Right lobe of liver (tissue), 6 donors: ENCODE data around the gene PGAM5. TPM values are rescaled to one million over a fixed set of nuclear protein-coding genes. Genes with fewer than 3 reads are reported as not detected.
A peak's percentile ranks its signal among the peaks of the same experiment; 100 is the strongest.

Experiments used
- ATAC-seq, 4 donors: fragments of 200-7000 bp; cut with Tn5 transposase; one replicate each; pipeline ENCODE4 v1.9.1; 2020; ENCODE audit warnings: mild to moderate bottlenecking in 4 of 4, moderate library complexity in 4 of 4
- DNase-seq, 3 donors: peaks; one replicate each; pipeline ENCODE4 v3.0.0-alpha.2; 2020
- H3K27ac ChIP-seq, 3 donors: fragments of 200-600 bp; one replicate each; pipeline ENCODE4 v1.8.0; 2022
- H3K27me3 ChIP-seq, 2 donors: fragments of 200-600 bp; one replicate each; pipeline ENCODE4 v1.8.0; 2022
- H3K36me3 ChIP-seq, 4 donors: fragments of 200-600 bp; sonication (generic) in 1 of 4; one replicate each; pipeline versions ENCODE4 v1.5.1 to v1.8.0; 2017 to 2022; ENCODE audit warnings: control low read depth in 1 of 4
- H3K4me1 ChIP-seq, 4 donors: fragments of 200-600 bp; sonication (generic) in 1 of 4; one replicate each; pipeline versions ENCODE4 v1.5.1 to v1.8.0; 2017 to 2022; ENCODE audit warnings: control low read depth in 1 of 4
- H3K4me3 ChIP-seq, 3 donors: fragments of 200-600 bp; one replicate each; pipeline ENCODE4 v1.8.0; 2022
- H3K9me3 ChIP-seq, 4 donors: fragments of 200-600 bp; sonication (generic) in 1 of 4; one replicate each; pipeline versions ENCODE4 v1.5.1 to v1.8.0; 2017 to 2022; ENCODE audit warnings: control low read depth in 1 of 4
- POLR2A ChIP-seq: fragments of 450-650 bp; IDR thresholded peaks from one replicate; pipeline ENCODE4 v1.6.1; 2017; ENCODE audit warnings: antibody characterized with exemption, mild to moderate bottlenecking
- WGBS: methylation state at CpG from one replicate; pipeline ENCODE4 v1.1.6; 2018; ENCODE audit warnings: low coverage, low lambda C conversion rate; ENCODE audit not compliant: insufficient coverage; ENCODE audit errors: missing lambda C conversion rate; 5-methylcytosine and 5-hydroxymethylcytosine counted together
- intact Hi-C, 2 donors: fragments of 100-400 bp; cut with DNase I; formaldehyde crosslinking; loops; one replicate each; pipeline versions ENCODE4 v1.11.2 to v1.14.1; 2022
- total RNA-seq, 6 experiments: library from RNA; depleted of rRNA in 2 of 6; stranded (reverse); fragments of >200 nt in 2 of 6; fragmentation: NEBNext Ultra II Directional in 3 of 6; extraction: Animal tissue kit (Norgen Biotek cat#: 25700) in 3 of 6; gene quantifications; one replicate each; pipeline versions ENCODE4 v1.1.0 to v1.2.4, GENCODE V29; 2016 to 2023
- TF ChIP-seq, protein P1 (sequence below), 4 donors: fragments of 200-600 bp in 3 of 4; fragments of 450-650 bp in 1 of 4; IDR thresholded peaks; one replicate each; pipeline versions ENCODE4 v1.5.1 to v1.8.0; 2016 to 2022; ENCODE audit warnings: antibody characterized with exemption in 4 of 4, mild to moderate bottlenecking in 2 of 4
- donor health status: DM: no; HTN: yes; CAD: no.
- donor health status: DM: no; HTN: no; CAD: no.
- donor health status: DM: no; HTN: no; CAD: no.
- donor health status: DM: no; HTN: yes; CAD: no.
- donor health status: DM: no; HTN: yes; CAD: no.

The PGAM5 gene
- total RNA-seq, 6 experiments from 2014 or later = 22.7 to 50.7 (median 27.6) TPM

GRCh38 chr12:132664206-132665148 is 46.2 kb upstream of the PGAM5 start:
- ATAC-seq (no peak), DNase-seq (peak in 2 of 3 donors; percentile 14 to 49)
- 72% methylated on average over 7 of the region's 21 CpGs for WGBS

DNA sequence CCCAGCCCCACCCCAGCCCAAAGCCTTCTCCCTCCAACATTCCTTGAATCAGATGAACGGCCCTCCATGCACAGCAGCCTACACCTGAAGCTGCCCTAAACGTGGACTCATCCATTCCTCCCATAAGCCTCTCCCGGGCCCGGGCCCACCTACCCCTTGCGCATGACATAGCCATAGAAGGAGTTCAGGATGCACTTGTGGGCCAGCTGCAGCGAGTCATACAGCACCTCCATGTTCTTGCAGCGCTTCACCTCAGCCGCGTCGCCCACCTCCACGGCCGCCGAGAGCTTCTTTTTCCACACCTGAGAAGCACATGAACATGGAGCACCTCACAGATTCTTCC is 45.5 kb upstream of the PGAM5 start:
- H3K36me3 ChIP-seq = peaks cover 0 to 63% (median 14%) of the 10 kb centered on the region in 4 donors

More at GRCh38 chr12:132664206-132665148, 46.2 kb upstream of the PGAM5 start:
- Histone ChIP-seq H3K4me3 (no peak overlapping the region), H3K27ac (no peak overlapping the region), H3K4me1 (no peaks in the 10 kb centered on the region), H3K36me3 (peaks cover 0 to 69% (median 15%) of the 10 kb centered on the region in 4 donors), H3K9me3 (no peaks in the 10 kb centered on the region), H3K27me3 (no peaks in the 10 kb centered on the region)
- intact Hi-C loops = no loop called here
- TF ChIP-seq, protein P1, sequence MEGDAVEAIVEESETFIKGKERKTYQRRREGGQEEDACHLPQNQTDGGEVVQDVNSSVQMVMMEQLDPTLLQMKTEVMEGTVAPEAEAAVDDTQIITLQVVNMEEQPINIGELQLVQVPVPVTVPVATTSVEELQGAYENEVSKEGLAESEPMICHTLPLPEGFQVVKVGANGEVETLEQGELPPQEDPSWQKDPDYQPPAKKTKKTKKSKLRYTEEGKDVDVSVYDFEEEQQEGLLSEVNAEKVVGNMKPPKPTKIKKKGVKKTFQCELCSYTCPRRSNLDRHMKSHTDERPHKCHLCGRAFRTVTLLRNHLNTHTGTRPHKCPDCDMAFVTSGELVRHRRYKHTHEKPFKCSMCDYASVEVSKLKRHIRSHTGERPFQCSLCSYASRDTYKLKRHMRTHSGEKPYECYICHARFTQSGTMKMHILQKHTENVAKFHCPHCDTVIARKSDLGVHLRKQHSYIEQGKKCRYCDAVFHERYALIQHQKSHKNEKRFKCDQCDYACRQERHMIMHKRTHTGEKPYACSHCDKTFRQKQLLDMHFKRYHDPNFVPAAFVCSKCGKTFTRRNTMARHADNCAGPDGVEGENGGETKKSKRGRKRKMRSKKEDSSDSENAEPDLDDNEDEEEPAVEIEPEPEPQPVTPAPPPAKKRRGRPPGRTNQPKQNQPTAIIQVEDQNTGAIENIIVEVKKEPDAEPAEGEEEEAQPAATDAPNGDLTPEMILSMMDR (IDR thresholded peaks at IDR 0.05) = no peak
- TF ChIP-seq POLR2A = no peak

DNA sequence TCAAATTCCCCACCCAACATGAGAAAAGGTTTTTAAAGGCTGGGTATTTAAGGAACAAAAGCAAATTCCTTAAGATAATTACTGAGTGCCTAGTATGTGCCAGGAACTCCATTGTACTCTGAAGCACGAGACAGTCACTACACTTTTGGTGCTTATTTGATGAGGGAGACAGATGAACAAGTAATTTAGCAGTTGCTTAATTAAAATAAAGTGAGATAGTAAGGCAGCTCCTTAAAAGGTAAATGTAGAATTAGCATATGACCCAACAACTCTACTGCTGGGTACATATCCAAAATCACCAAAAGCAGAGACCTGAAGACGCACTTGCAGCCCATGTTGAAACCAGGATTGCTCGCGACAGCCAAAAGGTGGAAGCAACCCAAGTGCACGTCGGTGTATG is 44.8 kb upstream of the PGAM5 start:
- Histone ChIP-seq H3K9me3 (no peaks in the 10 kb centered on the region), H3K36me3 (peaks cover 0 to 57% (median 14%) of the 10 kb centered on the region in 4 donors), H3K27ac (no peak overlapping the region), H3K4me3 (no peak overlapping the region), H3K4me1 (no peaks in the 10 kb centered on the region), H3K27me3 (no peaks in the 10 kb centered on the region)
- ATAC-seq = no peak
- WGBS = 86% methylated on average over 6 of the region's 6 CpGs
- intact Hi-C loops = no loop called here
- DNase-seq = peak in 1 of 3 donors; percentile 1
- TF ChIP-seq, protein P1 (IDR thresholded peaks at IDR 0.05) = no peak

More for the DNA sequence above, 45.5 kb upstream of the PGAM5 start:
- H3K27ac ChIP-seq = no peak overlapping the region
- TF ChIP-seq POLR2A = no peak
- TF ChIP-seq, protein P1 (IDR thresholded peaks at IDR 0.05) = no peak
- H3K9me3 ChIP-seq = no peaks in the 10 kb centered on the region
- 95% methylated on average over 13 of the region's 13 CpGs for whole genome bisulfite sequencing
- H3K27me3 ChIP-seq = no peaks in the 10 kb centered on the region
- ATAC-seq (no peak), DNase-seq (no peak)
- intact Hi-C loops = no loop called here
- H3K4me1 ChIP-seq = no peaks in the 10 kb centered on the region
- no peak overlapping the region for H3K4me3 ChIP-seq

GRCh38 chr12:132668191-132669088 is 42.2 kb upstream of the PGAM5 start:
- H3K9me3 ChIP-seq = no peaks in the 10 kb centered on the region
- H3K4me1 ChIP-seq = peaks cover 0 to 15% (median 7%) of the 10 kb centered on the region in 4 donors
- no peak overlapping the region for H3K27ac ChIP-seq
- ATAC-seq (no peak), DNase-seq (no peak)
- intact Hi-C loops = no loop called here
- no peaks in the 10 kb centered on the region for H3K27me3 ChIP-seq
- H3K36me3 ChIP-seq = peaks cover 0 to 45% (median 8%) of the 10 kb centered on the region in 4 donors
- WGBS = 95% methylated on average over 10 of the region's 30 CpGs
- no peak overlapping the region for H3K4me3 ChIP-seq
- TF ChIP-seq, protein P1 (IDR thresholded peaks at IDR 0.05) = no peak
- TF ChIP-seq POLR2A = no peak
